Astrocyte of the cerebellum (primary cell): Measurements from ENCODE around the gene NEK2.
A peak's percentile ranks its signal among the peaks of the same experiment; 100 is the strongest.
"Not testable (repeated sequence)": the region's sequence is repeated elsewhere in the genome, so short reads cannot be mapped to it uniquely, and the experiment has no call there.

Experiments used
- DNase-seq: peaks from one replicate; pipeline ENCODE4 v3.0.0-alpha.2; 2011; ENCODE audit warnings: low read depth
- H3K4me3 ChIP-seq: 2 replicates; pipeline ENCODE4 v1.5.1; 2011; ENCODE audit warnings: mild to moderate bottlenecking, low read depth, low read length, moderate library complexity
- CTCF ChIP-seq: IDR thresholded peaks from 2 replicates; pipeline ENCODE4 v1.5.1; 2012; ENCODE audit warnings: low read length, low read depth, moderate library complexity, mild to moderate bottlenecking; ENCODE audit errors: missing control alignments
- in situ Hi-C: cut with HindIII; loops from 2 replicates; pipeline ENCODE4 v1.10.0; 2017; ENCODE audit warnings: low sequenced_read_pairs

Gene NEK2

GRCh38 chr1:211675230-211676105 lies at the start of gene NEK2:
Gene NEK2, minus strand, starts transcription at chr1:211675621. Its CDS starts 142 bp downstream, at chr1:211675479.
- peak within 1 kb of the TSS; percentile 73 for H3K4me3 ChIP-seq
- no peak for TF ChIP-seq CTCF
- in situ Hi-C loops = no loop called here
- peak; percentile 84 for DNase-seq

GRCh38 chr1:211724687-211725196 lies 49.3 kb upstream of the NEK2 start:
- no peak overlapping the region for H3K4me3 ChIP-seq
- peak; percentile 52 for DNase-seq
- in situ Hi-C loops = no loop called here
- no peak for TF ChIP-seq CTCF

- no peak overlapping the region for H3K4me3 ChIP-seq
- TF ChIP-seq CTCF = no peak
- in situ Hi-C loops = no loop called here
- DNase-seq = no peak
Observed at GRCh38 chr1:211723273-211723672, 47.9 kb upstream of the NEK2 start.

- in situ Hi-C loops = no loop called here
- DNase-seq = no peak
- no peak overlapping the region for H3K4me3 ChIP-seq
- TF ChIP-seq CTCF = no peak
Observed at GRCh38 chr1:211722277-211723175, 47.1 kb upstream of the NEK2 start.

GRCh38 chr1:211716555-211716954 lies 41.1 kb upstream of the NEK2 start:
- DNase-seq, in situ Hi-C loops, H3K4me3 ChIP-seq: not testable (repeated sequence)

GRCh38 chr1:211715971-211716370 lies 40.5 kb upstream of the NEK2 start:
- H3K4me3 ChIP-seq = no peak overlapping the region
- TF ChIP-seq CTCF = no peak
- DNase-seq = no peak
- in situ Hi-C loops = no loop called here

GRCh38 chr1:211714154-211714553 lies 38.7 kb upstream of the NEK2 start:
- in situ Hi-C loops = no loop called here
- no peak for TF ChIP-seq CTCF
- no peak overlapping the region for H3K4me3 ChIP-seq
- DNase-seq = no peak
